T-helper 1 cell (primary cell): ENCODE data around the gene MTHFS.
"Not testable (repeated sequence)": the region's sequence is repeated elsewhere in the genome, so short reads cannot be mapped to it uniquely, and the experiment has no call there.

Experiments
- DNase-seq, 5 donors: peaks; one replicate each; pipeline ENCODE4 v3.0.0-alpha.2; 2012 to 2020

The MTHFS gene

GRCh38 chr15:79915776-79916501 lies 19.1 kb upstream of the MTHFS start:
- not testable (repeated sequence) for DNase-seq

- DNase-seq = no peak
Observed at GRCh38 chr15:79914728-79915127, 17.9 kb upstream of the MTHFS start.

- DNase-seq = not testable (repeated sequence)
Observed at GRCh38 chr15:79909556-79910335, 12.9 kb upstream of the MTHFS start.

DNA sequence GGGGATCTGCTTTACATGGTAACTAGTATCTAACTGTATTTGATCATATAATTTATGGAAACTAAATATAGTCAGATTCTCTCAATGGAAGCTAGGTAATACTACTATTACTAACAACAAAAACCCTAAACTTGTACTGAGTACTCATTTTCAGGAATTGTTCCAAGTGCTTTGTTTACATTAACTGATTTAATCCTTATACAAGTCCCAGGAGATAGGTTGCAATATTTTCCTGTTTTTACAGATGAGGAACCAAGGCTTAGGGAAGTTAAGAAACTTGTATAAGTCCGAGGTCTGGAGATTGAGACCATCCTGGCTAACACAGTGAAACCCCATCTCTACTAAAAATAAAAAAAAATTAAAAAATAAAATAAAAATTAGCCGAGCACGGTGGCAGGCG lies 7.5 kb upstream of the MTHFS start:
- no peak for DNase-seq

DNA sequence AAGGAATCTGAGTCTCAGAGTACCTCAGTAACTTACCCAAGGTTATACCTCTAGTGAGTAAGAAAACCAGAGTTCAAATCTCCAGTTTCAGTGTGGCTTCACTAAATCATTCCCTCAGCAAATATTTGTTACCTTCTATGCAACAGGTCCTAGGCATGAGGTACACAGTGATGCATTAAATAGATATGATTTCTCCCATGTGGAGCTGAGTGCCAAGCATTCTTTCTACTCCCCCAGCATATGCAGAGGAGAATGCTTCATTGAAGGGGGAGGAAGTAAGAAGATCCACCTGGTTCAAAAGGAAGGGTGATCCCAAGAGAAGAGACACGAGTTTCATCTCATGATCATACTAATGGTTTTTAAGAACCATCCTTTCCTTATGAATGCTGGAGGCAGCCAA lies 6.8 kb upstream of the MTHFS start:
- no peak for DNase-seq

GRCh38 chr15:79903144-79903543 lies 6.3 kb upstream of the MTHFS start:
- DNase-seq = no peak

- DNase-seq = no peak
Observed at GRCh38 chr15:79901958-79902357, 5.1 kb upstream of the MTHFS start.

DNA sequence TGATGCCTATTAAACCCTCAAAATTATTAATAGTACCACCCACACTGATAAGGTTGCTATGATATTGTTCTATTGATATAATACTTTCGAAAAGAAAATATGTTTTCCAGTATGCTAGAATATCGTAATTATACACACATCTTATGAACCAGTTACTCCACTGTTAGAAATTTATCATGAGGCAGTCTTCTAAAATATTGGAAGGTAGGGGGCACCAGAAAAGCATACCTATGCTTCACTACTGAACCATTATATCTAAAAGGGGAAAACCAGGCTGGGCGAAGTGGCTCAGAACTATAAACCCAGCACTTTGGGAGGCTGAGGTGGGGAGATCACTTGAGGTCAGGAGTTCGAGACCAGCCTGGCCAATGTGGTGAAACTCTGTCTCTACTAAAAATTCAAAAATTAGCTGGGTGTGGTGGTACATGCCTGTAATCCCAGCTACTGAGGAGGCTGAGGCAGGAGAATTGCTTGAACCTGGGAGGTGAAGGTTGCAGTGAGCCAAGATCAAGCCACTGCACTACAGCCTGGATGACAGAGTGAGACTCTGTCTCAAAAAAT lies 4.1 kb upstream of the MTHFS start:
- not testable (repeated sequence) for DNase-seq

DNA sequence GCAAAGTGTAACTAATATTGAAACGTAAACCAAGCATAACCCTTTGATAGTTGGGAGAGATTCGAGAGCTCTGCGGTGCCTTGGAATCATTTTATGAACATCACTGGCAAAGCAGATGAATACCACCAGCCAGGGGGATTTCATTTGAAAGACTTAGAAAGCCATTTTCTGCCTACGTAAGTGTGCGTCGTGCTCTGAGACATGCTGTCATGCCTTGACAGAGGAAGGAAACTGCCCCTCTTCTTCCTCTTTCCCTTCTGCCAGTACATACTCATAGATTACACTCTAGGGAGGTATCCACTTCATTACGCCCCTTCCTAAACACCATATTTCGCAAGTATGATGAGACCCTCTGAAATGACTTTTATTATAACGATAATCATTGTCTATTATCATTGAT lies 3.3 kb upstream of the MTHFS start:
- DNase-seq = no peak

GRCh38 chr15:79898786-79899185 lies 2.0 kb upstream of the MTHFS start:
- not testable (repeated sequence) for DNase-seq

DNA sequence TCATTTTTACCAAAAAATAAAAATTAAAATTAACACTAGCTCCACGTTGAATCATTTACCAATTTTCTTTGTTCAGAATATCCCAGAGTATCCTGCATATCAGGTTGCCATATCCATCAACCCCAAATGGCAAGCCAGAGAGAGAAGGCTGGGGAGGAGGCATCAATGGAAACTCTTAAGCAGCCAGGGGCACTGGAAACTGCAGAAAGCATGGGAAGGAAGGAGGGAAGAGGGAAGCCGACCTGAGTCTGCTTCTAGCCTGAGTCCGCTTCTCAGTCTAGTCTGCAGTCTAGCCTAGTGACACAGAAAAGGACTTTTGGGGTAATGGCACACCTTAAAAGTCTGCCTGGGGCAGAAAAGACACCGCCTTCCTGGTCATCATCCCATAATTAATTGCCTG lies 1.6 kb upstream of the MTHFS start:
- no peak for DNase-seq

- peak in 1 of 5 donors; percentile 51 for DNase-seq
Observed at GRCh38 chr15:79897701-79898113, 893 bp upstream of the MTHFS start.

DNA sequence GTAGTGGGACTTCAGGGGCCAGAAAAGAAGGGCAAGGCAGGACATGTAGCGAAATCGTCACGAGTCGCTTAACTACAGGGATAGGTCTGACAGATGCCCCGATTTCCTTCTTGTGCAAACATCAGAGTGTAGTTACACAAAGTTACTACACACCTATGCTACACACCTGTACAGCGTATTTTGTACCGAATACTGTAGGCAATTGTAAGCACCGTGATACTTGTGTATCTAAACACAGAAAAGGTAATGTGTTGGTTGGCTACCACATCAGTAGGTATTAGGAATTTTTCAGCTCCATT lies 515 bp upstream of the MTHFS start:
- peak in 1 of 5 donors; percentile 68 for DNase-seq

DNA sequence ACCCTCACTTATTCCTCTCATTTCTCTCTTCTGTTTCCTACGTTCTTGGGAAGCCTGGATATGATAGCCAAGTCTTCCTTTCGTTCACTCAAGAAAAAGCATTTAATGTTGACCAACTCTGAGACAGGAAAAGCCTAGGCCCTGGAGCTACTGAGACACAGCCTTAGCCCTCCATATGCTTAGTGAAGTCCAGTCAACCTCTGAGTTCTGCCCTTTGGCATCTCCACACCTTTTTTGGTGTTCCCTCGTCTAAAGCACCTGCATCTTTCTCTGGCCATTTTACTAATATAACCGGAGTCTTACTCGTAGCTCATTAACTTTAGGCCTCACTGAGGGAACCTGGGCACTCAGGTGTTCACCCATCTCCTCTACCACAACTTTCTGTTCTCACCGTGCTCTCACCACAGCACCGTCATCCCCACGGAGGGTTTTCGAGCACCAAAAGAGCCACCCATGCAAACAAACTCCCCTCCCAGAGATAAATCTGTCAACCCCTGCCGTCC lies 632 bp downstream of the MTHFS start:
- DNase-seq = no peak

DNA sequence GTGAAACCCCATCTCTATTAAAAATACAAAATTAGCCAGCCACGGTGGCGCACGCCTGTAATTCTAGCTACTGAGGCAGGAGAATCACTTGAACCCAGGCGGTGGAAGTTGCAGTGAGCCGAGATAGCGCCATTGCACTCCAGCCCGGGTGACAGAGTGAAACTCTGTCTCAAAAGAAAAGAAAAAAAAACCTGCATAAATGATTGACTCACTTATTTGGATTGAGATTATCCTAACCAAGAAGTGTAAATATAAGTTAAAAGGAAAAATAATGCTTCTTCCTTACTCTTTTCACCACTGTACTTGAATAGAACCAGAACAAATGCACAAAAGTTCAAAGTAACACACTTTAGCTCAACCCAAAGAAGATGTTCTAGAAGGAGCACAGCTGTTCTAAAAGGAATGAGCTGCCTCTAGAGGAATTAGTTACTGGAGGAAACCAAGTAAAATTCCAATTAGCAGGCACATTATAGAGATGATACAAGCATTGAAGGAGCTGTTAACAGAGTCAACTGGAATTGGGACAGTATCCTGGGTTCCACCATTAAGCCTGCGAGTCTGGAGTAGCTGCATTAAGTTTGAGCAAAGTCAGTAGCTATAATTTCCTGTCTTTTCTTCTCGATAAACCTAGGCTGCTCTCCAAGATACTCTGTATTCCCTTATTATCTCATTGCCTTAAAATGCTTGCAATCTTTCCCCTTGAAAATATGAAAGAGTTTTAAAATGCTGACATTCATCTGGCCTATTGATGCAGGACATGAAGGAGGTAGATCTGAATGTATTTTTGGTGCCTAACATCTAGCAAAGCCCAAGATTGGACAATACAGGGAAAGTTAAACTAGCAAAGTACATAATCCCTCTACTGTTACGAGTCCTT lies 9.5 kb downstream of the MTHFS start:
- DNase-seq = no peak

DNA sequence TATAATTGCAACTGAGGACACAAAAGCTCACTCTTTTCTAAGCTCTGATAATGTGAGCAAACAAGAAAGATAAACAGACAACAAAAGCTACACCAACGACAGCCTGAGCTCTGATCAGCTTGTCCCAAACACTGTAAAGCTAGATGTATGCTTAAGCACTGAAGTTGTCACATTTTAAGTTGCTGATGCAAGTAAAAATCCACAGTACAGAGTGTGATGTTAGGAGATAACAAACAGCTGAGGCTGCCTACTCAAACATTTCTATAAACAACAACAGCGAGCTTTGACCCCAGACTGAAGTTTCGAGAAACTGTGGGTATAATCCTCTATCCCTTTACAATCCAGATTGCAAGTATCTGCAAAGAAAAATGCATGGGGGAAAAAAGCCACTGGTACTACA lies 10.7 kb downstream of the MTHFS start:
- DNase-seq = no peak

GRCh38 chr15:79884204-79884596 lies 12.6 kb downstream of the MTHFS start:
- DNase-seq = no peak

DNA sequence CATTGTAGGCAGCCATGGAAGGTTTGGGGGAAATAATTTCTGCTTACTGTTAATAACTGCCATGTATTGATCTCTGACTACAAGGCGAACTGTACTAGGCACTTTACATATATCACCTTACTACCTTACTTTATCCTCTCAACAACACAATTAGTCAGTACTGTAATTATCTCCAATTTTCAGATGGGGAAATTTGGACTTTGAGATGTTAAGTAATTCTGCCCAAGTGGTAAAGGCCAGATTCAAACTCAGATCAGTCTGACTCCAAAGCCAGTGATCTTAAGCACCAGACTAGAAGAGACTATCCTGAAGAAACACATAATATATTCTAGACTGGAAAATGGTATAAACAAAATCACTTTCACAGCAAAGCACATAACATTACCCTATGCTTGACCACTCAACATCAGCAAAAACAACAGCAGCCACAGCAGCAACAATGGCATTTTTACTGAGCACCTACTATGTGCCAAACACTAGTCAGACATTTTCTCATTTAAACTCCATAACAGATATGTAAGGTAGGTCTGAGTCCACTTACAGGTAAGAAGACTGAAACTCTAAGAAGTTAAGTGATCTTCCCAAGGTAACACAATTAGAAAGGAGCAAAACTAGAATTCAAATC lies 13.1 kb downstream of the MTHFS start:
- no peak for DNase-seq

DNA sequence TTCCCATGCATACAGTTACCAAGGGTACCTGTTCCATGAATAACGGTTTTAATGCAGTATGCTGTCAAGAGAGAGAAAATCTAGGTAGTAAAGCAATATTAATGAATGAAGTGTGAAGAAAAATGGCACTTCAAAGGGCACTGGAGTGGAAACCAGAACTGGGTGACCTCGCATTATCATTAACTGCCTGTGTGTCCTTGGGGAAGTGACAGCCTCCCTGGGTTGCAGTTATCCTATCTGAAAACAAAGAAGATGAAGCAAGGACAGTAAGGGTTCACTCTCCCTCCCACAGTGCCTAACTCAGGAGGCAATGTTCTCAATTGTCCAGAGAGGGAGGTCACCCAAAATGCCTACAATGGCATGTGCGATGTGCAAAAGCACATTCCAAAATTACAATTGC lies 15.1 kb downstream of the MTHFS start:
- no peak for DNase-seq

DNA sequence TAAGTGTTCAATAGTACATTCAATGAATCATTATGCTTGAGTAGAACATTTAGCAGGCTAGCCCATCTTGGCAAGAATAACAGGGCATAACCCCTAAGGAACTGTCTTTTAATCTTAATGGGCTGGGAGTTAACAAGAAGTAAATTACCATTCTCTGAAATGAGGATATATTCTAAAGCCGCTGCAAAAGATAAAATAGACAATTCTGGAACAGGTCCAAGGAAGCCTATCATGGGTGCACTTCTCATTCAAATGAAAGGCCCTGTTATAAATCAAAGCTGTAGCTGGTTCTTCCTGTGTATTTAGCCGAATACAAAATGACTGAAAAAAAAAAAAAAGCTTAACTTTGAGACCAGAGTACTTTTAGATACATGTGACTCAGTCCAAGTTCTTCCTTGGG lies 15.6 kb downstream of the MTHFS start:
- DNase-seq = no peak

GRCh38 chr15:79878078-79878705 lies 18.6 kb downstream of the MTHFS start:
- DNase-seq = no peak

- no peak for DNase-seq
Observed at GRCh38 chr15:79875213-79875612, 21.6 kb downstream of the MTHFS start.
